ENCODE measurements around the gene HDAC4.
"Not testable (repeated sequence)": the region's sequence is repeated elsewhere in the genome, so short reads cannot be mapped to it uniquely, and the experiment has no call there.

Gene HDAC4

DNA sequence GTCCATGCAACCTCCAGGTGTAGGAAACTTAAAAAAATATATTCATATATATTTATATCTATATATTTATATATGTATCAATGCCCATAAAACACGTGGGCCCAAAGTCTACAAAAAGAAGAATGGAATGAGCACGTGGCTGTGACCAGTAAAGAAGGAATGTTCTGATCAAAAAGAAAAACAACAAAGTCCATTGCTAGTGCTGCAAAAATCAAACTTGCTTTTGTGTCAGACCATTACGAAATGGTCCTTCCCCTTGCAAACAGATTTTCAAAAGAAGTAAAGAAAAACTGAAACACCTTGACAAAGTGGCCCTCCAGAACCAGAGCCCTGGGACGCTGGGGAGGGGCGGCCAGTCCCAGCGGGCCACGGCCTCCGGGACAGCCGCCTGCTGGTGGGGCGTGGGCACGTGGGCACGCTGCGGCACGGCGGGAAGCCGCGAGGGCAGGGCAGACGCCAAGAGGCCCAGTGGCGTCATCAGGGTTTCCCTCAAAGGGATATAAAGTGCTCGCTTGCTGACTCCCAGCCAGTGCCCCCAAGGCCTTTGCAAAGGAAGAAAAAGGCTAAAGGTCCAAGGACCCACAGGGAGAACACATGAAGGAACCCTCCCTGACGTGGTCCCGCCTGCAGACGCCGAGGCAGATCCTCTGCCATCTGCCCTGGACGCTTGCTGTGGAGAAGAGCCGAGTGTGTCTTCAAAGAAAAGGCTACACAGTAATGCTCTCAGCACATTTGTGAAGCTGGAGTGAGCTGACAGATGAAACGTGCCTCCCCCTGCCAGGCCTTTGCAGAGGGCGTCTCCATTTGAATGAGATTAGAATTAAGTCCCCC is 351.2 kb downstream of the HDAC4 start:
- no peak for DNase-seq (ENCODE audit: low read depth in 2 of 2)

DNA sequence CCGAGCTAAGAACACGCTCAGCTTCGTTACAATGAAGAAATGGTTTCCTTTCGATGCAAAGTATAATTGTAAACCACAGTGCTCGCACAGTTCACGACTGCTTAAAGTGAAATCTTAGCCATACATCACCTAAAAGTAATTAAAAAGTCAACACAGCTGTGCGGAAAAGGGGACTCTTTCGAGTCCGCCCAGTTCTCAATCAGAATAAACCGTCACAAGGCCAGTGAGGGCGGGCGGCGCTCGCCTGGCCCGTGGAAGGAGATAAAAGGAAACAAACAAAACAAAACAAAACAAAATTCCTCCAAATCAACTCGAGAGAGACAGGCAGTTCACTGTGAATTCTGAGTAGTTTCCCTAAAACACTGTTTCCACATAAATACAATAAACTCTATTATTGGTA is 352.1 kb downstream of the HDAC4 start:
- no peak for DNase-seq (ENCODE audit: low read depth in 2 of 2)

DNA sequence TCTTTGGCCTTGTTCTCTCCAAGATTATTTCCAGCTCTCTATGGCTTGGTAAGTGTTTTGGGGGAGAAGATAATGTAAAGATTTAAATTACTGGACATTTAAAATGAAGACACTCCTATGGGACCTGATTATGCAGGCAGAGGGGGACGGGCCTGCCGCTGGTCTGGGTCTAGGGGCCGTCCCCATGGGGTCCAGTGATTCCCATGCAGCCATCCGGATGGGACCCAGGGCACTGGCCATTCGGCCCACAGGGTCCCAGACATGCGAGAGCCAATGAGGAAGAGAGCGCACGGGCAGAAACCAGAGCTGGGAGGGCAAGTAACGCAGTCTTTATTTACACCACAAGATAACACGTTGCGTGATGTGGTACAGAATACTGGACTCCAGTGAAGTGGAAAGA is 353.0 kb downstream of the HDAC4 start:
- no peak for DNase-seq (ENCODE audit: low read depth in 2 of 2)

GRCh38 chr2:239047420-239047819 is 353.4 kb downstream of the HDAC4 start:
- DNase-seq (ENCODE audit: low read depth in 2 of 2), result no peak

- no peak for DNase-seq (ENCODE audit: low read depth in 2 of 2)
Observed at GRCh38 chr2:239046822-239047221, 354.0 kb downstream of the HDAC4 start.

DNA sequence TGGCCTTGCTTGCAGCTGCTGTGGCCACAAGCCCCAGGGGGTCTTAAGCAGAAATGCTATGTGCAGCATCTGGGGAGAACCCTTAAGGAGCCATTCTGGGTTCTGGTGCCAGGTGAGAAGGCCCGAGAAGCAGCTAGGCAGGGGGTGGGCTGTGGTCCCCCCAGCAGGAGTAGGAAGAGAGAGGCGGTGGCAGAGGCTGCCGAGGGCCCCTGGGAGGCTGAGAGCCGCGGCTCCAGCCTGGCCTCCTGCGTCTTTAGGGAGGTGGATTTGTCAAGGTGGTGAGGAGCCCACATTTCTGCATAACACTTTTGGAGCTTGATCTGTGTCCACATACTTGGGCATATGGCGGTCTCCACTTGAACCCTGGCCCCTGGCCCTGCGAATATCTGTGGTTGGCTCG is 356.5 kb downstream of the HDAC4 start:
- DNase-seq (ENCODE audit: low read depth in 2 of 2), result no peak

DNA sequence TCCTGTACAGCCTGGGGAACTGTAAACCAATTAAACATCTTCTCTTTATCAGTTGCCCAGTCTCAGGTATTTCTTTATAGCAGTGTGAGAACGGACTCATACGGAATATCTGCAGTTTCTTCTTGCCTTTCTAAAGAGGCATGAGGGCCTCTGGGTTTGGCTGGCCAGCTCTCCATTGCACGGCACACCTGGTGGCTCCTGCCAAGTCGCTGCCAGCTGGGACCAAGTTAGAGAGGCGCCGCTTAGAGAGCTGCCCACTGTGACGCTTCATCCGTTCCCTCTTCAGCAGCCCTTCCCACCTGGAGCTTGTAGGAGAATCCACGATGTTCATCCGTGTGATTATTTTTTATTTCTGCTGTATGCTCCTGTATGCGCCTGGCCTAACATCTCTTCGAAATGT is 357.5 kb downstream of the HDAC4 start:
- DNase-seq (ENCODE audit: low read depth in 2 of 2), result no peak

DNA sequence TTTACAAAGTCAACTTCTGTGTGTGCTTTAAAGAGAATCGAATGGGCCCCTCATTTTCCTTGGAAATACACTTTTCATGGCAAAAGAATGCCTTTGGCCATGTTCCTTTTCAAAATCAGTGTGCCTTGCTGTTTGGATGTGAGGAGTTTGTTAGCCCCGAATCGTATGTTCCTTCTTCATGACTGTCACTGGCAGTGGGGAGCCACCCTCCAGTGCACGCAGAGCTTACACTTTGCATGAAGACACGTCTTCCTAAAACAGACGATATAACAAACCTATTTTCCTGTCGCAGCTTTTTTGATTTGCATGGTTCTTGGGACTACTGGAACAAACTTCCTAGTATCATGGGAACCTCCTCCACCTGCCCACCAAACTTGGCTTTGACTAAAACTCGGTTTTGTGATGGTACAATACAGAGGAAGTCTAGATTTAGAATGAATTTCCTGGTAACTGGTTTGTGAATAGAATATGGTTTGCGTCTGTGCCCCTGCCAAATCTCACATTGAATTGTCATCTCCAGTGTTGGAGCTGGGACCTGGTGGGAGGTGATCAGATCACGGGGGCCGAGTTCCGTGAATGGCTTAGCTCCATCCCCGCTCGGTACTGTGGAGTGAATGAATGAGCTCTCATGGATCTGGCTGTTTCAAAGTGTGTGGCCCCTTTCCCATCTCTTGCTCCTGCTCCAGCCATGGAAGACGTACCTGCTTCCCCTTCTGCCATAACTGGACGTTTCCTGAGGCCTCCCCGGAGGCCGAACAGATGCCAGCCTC is 358.1 kb downstream of the HDAC4 start:
- DNase-seq (ENCODE audit: low read depth in 2 of 2), result no peak

GRCh38 chr2:239042046-239042445 is 358.8 kb downstream of the HDAC4 start:
- no peak for DNase-seq (ENCODE audit: low read depth in 2 of 2)

DNA sequence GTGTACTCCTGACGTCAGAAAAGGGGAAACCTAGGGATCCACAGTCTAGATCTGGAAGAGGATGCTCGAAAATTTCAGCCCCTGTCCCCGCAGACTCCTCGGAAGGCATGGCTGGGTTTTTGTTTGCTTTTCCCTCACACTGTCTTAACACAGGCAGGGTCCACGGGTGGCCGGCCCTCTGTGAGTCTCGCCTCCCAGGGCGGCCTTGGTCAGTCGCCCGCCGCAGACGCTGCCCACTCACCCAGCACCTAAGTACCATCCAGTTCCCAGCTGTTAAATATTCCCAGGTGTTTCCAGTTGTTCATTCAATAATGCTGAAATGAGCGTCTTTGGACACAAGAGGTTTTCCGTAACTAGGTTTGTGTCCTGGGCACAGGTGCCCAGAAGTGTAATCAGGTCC is 359.8 kb downstream of the HDAC4 start:
- no peak for DNase-seq (ENCODE audit: low read depth in 2 of 2)

GRCh38 chr2:239040152-239040761 is 360.6 kb downstream of the HDAC4 start:
- DNase-seq (ENCODE audit: low read depth in 2 of 2), result no peak

DNA sequence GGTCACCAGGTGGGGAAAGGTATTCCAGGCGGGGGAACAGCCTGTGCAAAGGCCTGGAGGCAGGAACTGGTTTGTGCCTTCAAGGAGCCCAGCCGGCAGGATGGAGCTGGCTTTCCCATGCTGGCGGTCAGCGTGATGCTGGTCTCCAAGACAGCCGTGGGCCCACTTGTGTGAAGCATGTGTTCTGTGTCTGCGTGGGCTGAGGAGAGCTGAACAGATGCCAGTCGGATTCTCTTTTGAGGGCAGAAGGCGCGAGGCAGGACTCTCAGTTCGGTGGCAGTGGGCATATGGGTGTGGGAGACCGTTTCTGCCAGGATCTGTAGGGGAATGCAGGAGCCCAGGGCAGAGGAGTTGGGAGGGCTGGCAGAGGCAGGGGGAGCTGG is 361.4 kb downstream of the HDAC4 start:
- DNase-seq (ENCODE audit: low read depth in 2 of 2), result no peak

DNA sequence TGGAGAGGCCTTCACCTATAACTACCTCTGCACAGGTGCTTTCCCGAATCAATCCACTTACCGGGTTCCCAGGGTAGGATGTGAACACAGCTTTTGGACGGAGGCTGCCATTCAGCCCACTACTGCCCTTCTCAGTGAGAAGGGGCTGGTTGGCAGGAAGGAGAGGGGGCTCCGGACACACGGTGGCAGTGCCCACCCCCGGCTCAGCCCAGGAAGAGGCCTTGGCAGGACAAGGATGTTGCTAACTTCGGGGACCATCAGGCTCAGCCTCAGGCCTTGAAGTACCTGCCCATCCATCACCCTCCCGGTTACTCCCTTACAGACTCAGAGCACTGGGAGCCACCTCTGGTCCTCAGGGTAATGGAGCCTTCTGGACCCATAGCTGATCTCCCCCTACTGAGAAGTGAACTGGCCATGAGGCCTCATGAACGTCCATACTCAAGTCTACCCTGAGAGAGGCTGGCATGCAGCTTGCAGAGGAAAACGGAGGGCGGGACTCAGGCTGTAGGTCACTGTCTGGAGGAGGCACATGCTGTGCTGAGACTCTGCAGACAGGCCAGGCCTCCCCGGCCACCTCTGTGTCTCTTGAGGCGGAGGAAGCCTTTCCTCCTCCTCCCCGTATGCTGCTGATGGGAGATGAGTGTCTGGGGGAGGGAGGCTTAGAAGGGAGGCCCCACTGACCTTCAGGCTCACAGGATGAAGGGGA is 361.9 kb downstream of the HDAC4 start:
- DNase-seq (ENCODE audit: low read depth in 2 of 2), result no peak

- DNase-seq (ENCODE audit: low read depth in 2 of 2), result not testable (repeated sequence)
Observed at GRCh38 chr2:239038284-239038683, 362.5 kb downstream of the HDAC4 start.

DNA sequence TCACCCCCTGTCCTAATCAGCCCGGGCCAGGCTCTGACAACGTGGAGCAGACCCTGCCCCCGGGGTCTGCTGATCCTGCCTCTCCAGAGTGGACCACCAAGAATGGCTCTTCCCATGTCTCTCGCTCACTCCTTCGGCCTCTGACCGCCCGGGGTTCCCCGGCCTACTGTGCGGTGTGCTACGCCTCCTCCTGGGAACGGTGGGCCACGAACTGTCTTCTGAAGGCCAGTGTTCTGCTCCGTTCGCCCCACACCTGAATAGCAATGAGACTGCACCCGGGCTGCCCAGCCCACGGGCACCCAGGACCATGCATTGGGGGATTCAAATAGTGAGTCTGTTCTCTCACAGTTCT is 363.3 kb downstream of the HDAC4 start:
- DNase-seq (ENCODE audit: low read depth in 2 of 2), result no peak

- DNase-seq (ENCODE audit: low read depth in 2 of 2), result no peak
Observed at GRCh38 chr2:239036819-239037558, 363.8 kb downstream of the HDAC4 start.

DNA sequence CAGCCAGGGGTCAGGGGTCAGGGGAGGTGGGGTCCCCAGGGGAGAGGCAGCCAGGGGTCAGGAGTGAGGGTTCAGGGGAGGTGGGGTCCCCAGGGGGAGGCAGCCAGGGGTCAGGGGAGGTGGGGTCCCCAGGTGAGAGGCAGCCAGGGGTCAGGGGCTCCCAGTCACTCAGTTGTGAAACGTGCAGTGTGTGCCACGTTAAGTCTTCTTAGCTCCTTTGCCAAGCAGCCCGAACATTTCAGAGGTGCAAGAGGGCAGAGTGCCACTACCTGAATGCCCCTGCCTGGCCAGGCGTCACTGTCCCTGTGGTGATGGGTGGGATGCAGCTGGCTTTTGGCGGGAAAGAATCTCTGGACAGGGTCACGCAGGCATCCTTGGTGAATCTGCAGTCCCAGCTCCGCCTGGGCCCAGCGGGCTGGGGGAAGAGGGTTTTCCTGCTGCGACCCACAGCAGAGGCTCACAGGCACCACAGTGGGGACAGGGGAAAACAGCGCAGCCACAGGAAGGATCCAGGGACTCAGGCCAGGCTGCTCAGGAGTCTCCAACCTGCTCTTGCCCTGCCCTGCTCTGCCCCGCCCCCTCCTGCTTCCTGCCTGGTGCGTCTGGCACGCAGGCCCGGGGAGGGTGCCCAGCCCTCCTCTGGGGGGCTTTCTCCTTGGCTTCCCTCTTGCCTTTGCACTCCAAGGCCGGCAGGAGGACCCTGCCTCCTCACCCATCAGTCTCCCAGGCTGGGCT is 364.7 kb downstream of the HDAC4 start:
- DNase-seq (ENCODE audit: low read depth in 2 of 2), result no peak

GRCh38 chr2:239035361-239035814 is 365.4 kb downstream of the HDAC4 start:
- no peak for DNase-seq (ENCODE audit: low read depth in 2 of 2)

DNA sequence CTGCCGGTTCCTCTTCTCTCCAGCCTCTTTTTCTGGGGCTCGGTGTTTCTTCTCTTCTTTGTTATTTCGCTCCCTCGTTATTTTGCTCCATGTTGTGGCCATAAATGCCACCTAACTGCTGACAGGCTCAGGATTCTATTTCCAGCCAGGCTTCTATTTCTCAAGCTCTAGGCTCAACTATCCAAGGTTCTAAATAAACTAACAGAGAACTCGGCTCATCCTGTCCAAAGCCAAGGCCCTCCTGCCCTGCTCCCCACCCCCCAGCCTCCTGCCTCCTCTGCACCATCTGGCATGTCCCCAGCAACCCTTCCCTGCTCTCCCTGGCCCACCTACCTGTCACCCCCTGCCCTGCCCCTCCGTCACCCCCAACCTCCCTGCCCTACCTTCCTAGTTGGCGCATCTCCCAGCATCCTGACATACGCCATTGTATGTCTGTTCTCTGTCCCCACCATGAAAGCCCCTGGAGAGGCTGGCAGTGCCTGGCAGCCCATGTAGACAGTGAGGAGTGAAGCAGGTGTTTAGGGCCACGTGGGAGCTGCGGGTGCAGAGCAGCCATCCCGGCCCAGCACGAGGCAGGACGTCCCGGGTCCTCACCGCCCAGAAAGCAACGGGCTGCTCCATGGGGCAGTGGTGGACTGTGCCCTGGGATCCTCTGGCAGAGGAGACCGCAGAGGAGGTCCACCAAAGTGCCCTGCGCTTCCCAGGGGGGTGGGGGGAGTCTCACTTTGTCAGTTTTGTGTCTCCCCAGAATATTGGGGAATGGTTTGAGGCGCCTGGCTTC is 366.1 kb downstream of the HDAC4 start:
- DNase-seq (ENCODE audit: low read depth in 2 of 2), result no peak

Data from fibroblast of skin of left quadriceps (primary cell).